ENCODE measurements around the gene HMGB3. TPM values are rescaled to one million over a fixed set of nuclear protein-coding genes. Genes with fewer than 3 reads are reported as not detected.
"Not testable (repeated sequence)": the region's sequence is repeated elsewhere in the genome, so short reads cannot be mapped to it uniquely, and the experiment has no call there.

The HMGB3 gene
- total and polyA plus RNA-seq, 12 donors = 3.9 to 33.7 (median 17.9) TPM

DNA sequence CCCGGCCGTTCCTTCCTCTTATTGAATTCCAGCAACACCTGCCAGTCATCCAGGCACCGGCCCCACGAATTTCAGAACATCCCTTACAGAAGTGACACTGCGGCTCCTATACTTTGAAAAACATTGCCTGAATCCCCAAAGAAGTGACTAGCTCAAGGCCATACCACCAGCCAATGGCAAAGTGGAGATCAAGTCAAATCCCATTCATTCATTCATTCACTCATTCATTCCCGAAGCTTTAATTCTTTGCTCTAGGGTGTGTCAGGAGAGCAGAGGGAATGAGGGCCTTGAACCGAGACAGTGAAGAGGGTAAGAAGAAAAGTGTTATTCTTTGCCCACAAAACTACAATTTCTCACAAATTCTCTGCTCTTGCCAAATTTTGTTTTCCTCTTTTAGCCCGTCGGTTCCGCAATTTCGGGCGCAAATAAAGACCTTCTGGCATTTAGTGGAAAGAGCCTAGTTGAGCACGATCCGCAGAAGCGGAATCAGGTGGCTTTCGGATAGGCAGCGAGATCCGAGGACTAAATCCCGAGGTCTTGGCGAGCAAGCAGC is 824 bp upstream of the HMGB3 start:
- TF ChIP-seq, protein P1, sequence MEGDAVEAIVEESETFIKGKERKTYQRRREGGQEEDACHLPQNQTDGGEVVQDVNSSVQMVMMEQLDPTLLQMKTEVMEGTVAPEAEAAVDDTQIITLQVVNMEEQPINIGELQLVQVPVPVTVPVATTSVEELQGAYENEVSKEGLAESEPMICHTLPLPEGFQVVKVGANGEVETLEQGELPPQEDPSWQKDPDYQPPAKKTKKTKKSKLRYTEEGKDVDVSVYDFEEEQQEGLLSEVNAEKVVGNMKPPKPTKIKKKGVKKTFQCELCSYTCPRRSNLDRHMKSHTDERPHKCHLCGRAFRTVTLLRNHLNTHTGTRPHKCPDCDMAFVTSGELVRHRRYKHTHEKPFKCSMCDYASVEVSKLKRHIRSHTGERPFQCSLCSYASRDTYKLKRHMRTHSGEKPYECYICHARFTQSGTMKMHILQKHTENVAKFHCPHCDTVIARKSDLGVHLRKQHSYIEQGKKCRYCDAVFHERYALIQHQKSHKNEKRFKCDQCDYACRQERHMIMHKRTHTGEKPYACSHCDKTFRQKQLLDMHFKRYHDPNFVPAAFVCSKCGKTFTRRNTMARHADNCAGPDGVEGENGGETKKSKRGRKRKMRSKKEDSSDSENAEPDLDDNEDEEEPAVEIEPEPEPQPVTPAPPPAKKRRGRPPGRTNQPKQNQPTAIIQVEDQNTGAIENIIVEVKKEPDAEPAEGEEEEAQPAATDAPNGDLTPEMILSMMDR (IDR thresholded peaks at IDR 0.05) = no peak
- no peak for TF ChIP-seq POLR2A (IDR thresholded peaks at IDR 0.05)
- DNase-seq = peak in 4 of 7 donors; percentile 19 to 49 (median 24)
- Histone ChIP-seq H3K4me3 (peak overlapping the region in 2 of 4 donors; percentile 16 to 65), H3K27me3 (no peaks in the 10 kb centered on the region), H3K9me3 (replicated peaks in 1 of 3) (no peaks in the 10 kb centered on the region), H3K27ac (peak overlapping the region in 1 of 5 donors; percentile 25), H3K4me1 (replicated peaks in 1 of 2) (no peaks in the 10 kb centered on the region), H3K36me3 (replicated peaks in 1 of 2) (no peaks in the 10 kb centered on the region)
- 28 to 59% (median 47%) methylated on average over 18 to 20 of the region's 20 CpGs for WGBS, 4 donors
- intact Hi-C loops (cut with DNase I) = loop anchor here in 1 of 2 donors (10.0 kb wide), 1 partner anchor 208 kb away; no protein-coding TSS in a partner anchor

DNA sequence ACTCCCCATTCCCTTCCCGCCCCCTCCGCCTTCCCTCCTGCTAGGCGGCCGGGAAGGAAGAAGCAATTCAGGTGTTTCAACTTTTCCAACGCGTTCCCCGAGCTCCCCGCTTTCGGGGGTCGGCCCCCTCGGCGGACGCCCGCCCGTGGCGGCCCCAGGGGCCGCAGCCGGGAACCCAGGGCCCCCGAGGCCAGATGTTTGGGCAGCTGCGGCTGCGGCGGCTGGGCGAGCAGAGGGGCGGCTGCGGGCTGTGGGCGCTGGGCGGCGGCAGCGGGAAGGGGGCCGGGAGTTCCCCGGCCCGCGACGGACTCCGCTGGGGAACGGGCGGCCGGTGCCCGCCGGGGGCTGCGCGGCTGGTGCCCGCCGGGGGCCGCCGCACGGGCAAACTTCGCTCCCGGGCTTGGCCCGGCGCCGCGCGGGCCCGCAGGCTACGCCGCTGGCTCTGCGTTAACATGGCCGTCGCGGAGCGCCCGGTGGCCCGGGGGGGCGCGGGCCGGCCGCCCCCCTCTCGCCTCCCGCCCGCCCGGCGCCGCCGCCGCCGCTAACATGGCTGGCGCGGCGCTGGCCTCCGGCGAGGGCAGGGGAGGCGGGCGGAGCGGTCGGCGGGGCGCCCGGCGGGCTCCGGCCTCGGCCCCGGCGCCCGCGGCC is 510 bp downstream of the HMGB3 start:
- no peaks in the 10 kb centered on the region for H3K4me1 ChIP-seq (replicated peaks in 1 of 2)
- no peaks in the 10 kb centered on the region for H3K9me3 ChIP-seq (replicated peaks in 1 of 3)
- H3K36me3 ChIP-seq (replicated peaks in 1 of 2) = no peaks in the 10 kb centered on the region
- H3K27me3 ChIP-seq = no peaks in the 10 kb centered on the region
- H3K27ac ChIP-seq = peak overlapping the region in 2 of 5 donors; percentile 21 to 68
- TF ChIP-seq, protein P1 (IDR thresholded peaks at IDR 0.05) = no peak
- TF ChIP-seq POLR2A (IDR thresholded peaks at IDR 0.05) = no peak
- H3K4me3 ChIP-seq = peak overlapping the region in 2 of 4 donors; percentile 7 to 65
- DNase-seq = no peak
- 0 to 24% methylated on average over 34 to 76 of the region's 96 CpGs; no CpG with 5 or more reads in 2 of the 4 donors for WGBS, 4 donors
- intact Hi-C loops (cut with DNase I) = loop anchor here in 1 of 2 donors (10.0 kb wide), 1 partner anchor 209 kb away; no protein-coding TSS in a partner anchor

- intact Hi-C loops (cut with DNase I) = loop anchor here in 1 of 2 donors (10.0 kb wide), 1 partner anchor 209 kb away; no protein-coding TSS in a partner anchor
- H3K27ac ChIP-seq = no peak overlapping the region
- no peaks in the 10 kb centered on the region for H3K9me3 ChIP-seq (replicated peaks in 1 of 3)
- no peaks in the 10 kb centered on the region for H3K36me3 ChIP-seq (replicated peaks in 1 of 2)
- peak overlapping the region in 1 of 4 donors; percentile 52 for H3K4me3 ChIP-seq
- H3K4me1 ChIP-seq (replicated peaks in 1 of 2) = no peaks in the 10 kb centered on the region
- no peak for TF ChIP-seq POLR2A (IDR thresholded peaks at IDR 0.05)
- TF ChIP-seq, protein P1 (IDR thresholded peaks at IDR 0.05) = no peak
- 0 to 37% (median 26%) methylated on average over 26 to 47 of the region's 93 CpGs; no CpG with 5 or more reads in 1 of the 4 donors for WGBS, 4 donors
- no peaks in the 10 kb centered on the region for H3K27me3 ChIP-seq
- peak in 1 of 7 donors; percentile 8 for DNase-seq
Observed at GRCh38 chrX:150984169-150984824, 1.2 kb downstream of the HMGB3 start.

DNA sequence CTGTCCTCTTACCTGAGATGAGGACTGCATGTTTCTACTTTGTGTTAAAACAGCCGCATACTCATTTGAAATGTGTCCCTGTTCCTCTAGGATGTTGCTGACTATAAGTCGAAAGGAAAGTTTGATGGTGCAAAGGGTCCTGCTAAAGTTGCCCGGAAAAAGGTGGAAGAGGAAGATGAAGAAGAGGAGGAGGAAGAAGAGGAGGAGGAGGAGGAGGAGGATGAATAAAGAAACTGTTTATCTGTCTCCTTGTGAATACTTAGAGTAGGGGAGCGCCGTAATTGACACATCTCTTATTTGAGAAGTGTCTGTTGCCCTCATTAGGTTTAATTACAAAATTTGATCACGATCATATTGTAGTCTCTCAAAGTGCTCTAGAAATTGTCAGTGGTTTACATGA is 4.6 kb downstream of the HMGB3 start:
- 88 to 100% (median 97%) methylated on average over 6 of the region's 6 CpGs for WGBS, 4 donors
- intact Hi-C loops (cut with DNase I) = loop anchor here in 1 of 2 donors (10.0 kb wide), 1 partner anchor 213 kb away; no protein-coding TSS in a partner anchor

More for the DNA sequence above, 4.6 kb downstream of the HMGB3 start:
- not testable (repeated sequence) for DNase-seq; H3K4me1 ChIP-seq (replicated peaks in 1 of 2); H3K4me3 ChIP-seq; H3K27ac ChIP-seq; H3K27me3 ChIP-seq; H3K9me3 ChIP-seq (replicated peaks in 1 of 3); H3K36me3 ChIP-seq (replicated peaks in 1 of 2)

All from adrenal gland (tissue), 12 donors.